ENCODE results near the gene WDR54.

WDR54 gene

DNA sequence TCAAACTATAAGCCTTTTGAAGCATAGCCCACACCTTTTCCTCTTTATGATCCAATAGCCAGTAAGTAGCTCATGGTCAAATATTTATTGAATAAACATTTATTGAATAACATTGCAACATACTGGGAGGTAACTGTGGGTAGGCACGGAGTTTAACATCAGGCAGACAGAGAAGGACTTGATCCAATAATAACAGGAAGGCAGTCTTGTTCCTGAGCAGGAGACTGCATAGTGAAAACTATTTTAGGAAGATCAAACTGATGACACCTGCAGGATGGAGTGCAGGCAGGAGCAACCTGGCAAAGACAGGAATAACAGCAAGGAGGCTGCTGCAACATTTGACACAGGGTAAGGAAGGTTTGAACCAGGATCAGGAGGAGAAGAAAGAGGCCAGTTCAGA is 38.3 kb upstream of the WDR54 start:
- H3K9me3 ChIP-seq (ENCODE audit: control insufficient read depth, insufficient read depth, low read length): no peaks in the 10 kb centered on the region
- no peaks in the 10 kb centered on the region for H3K27me3 ChIP-seq (ENCODE audit: control insufficient read depth, low read length)
- no peak overlapping the region for H3K4me2 ChIP-seq (ENCODE audit: low read length)
- peaks cover 10% of the 10 kb centered on the region for H4K20me1 ChIP-seq (ENCODE audit: control insufficient read depth, insufficient read depth, low read depth, low read length)
- peaks cover 28% of the 10 kb centered on the region for H3K36me3 ChIP-seq (ENCODE audit: control insufficient read depth, low read length)
- no peak overlapping the region for H3K27ac ChIP-seq (ENCODE audit: low read depth, low read length)
- no peaks in the 10 kb centered on the region; the same call in 1 of the 2 replicates for H3F3A ChIP-seq (ENCODE audit: control insufficient read depth, insufficient read depth)
- TF ChIP-seq EZH2phosphoT487 (IDR thresholded peaks at IDR 0.05; ENCODE audit: borderline replicate concordance, low read length) (no peak), CTCF (IDR thresholded peaks at IDR 0.05; ENCODE audit: low read depth, low read length, poor library complexity, severe bottlenecking) (no peak)
- no peaks in the 10 kb centered on the region for H3K9me2 ChIP-seq (replicated peaks; ENCODE audit: control insufficient read depth, low read length)
- no peak overlapping the region for H3K4me3 ChIP-seq (ENCODE audit: low read length)
- peaks cover 8% of the 10 kb centered on the region for H3K4me1 ChIP-seq (ENCODE audit: control insufficient read depth, low read length)
- H3K79me2 ChIP-seq (ENCODE audit: control insufficient read depth, low read length): peaks cover 77% of the 10 kb centered on the region

DNA sequence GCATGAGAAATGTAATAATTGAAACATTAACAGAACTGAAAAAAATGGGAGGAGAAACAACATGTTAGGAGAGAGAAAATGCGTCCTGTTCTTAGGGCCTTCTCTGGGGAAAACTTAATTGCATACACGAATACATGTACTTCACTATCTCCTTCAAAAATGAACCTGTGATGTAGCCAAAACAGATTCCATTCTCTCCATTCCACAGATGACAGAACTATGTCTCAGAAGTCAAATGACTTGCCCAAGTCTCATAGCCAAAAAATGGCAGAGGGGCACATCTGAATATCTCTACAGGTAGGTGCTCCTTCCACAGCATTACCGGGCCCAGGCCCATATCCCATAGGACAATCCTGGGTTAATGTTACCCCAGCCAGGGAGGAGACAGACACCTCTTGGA is 37.5 kb upstream of the WDR54 start:
- H3K9me2 ChIP-seq (replicated peaks; ENCODE audit: control insufficient read depth, low read length): no peaks in the 10 kb centered on the region
- H3K4me1 ChIP-seq (ENCODE audit: control insufficient read depth, low read length): peaks cover 8% of the 10 kb centered on the region
- H3K4me2 ChIP-seq (ENCODE audit: low read length): no peak overlapping the region
- H4K20me1 ChIP-seq (ENCODE audit: control insufficient read depth, insufficient read depth, low read depth, low read length): peaks cover 10% of the 10 kb centered on the region
- no peaks in the 10 kb centered on the region for H3K27me3 ChIP-seq (ENCODE audit: control insufficient read depth, low read length)
- no peaks in the 10 kb centered on the region; the same call in 1 of the 2 replicates for H3F3A ChIP-seq (ENCODE audit: control insufficient read depth, insufficient read depth)
- H3K4me3 ChIP-seq (ENCODE audit: low read length): no peak overlapping the region
- no peaks in the 10 kb centered on the region for H3K9me3 ChIP-seq (ENCODE audit: control insufficient read depth, insufficient read depth, low read length)
- peaks cover 85% of the 10 kb centered on the region for H3K79me2 ChIP-seq (ENCODE audit: control insufficient read depth, low read length)
- peaks cover 28% of the 10 kb centered on the region for H3K36me3 ChIP-seq (ENCODE audit: control insufficient read depth, low read length)
- no peak overlapping the region for H3K27ac ChIP-seq (ENCODE audit: low read depth, low read length)
- no peak for TF ChIP-seq CTCF (IDR thresholded peaks at IDR 0.05; ENCODE audit: low read depth, low read length, poor library complexity, severe bottlenecking)
- no peak for TF ChIP-seq EZH2phosphoT487 (IDR thresholded peaks at IDR 0.05; ENCODE audit: borderline replicate concordance, low read length)

DNA sequence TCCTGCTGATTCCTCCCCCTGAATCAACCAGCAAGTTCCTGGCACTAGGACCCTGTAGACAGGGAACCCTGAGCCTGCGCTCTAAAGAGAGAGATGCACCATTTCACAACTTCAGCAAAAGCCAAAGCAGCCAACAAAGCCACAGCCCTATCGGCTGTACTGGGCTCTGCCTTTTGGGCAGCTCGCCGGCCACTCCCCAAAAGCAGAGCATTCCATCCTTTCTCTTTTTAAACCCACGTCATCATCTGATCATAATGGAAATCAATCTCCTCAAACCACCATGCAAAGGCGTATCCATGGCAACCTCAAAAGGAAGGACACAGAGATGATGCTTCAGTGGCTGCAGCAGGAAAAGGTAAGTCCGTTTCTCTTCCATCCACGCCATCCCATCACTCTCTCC is 36.1 kb upstream of the WDR54 start:
- H3K9me3 ChIP-seq (ENCODE audit: control insufficient read depth, insufficient read depth, low read length): no peaks in the 10 kb centered on the region
- H3K4me2 ChIP-seq (ENCODE audit: low read length): no peak overlapping the region
- H3K79me2 ChIP-seq (ENCODE audit: control insufficient read depth, low read length): peaks cover 87% of the 10 kb centered on the region
- H3K36me3 ChIP-seq (ENCODE audit: control insufficient read depth, low read length): peaks cover 26% of the 10 kb centered on the region
- H3K4me1 ChIP-seq (ENCODE audit: control insufficient read depth, low read length): peaks cover 10% of the 10 kb centered on the region
- no peaks in the 10 kb centered on the region for H3K27me3 ChIP-seq (ENCODE audit: control insufficient read depth, low read length)
- H4K20me1 ChIP-seq (ENCODE audit: control insufficient read depth, insufficient read depth, low read depth, low read length): peaks cover 2% of the 10 kb centered on the region; the same call in 1 of the 2 replicates
- no peak overlapping the region for H3K4me3 ChIP-seq (ENCODE audit: low read length)
- no peak overlapping the region for H3K27ac ChIP-seq (ENCODE audit: low read depth, low read length)
- TF ChIP-seq CTCF (IDR thresholded peaks at IDR 0.05; ENCODE audit: low read depth, low read length, poor library complexity, severe bottlenecking) (no peak), EZH2phosphoT487 (IDR thresholded peaks at IDR 0.05; ENCODE audit: borderline replicate concordance, low read length) (no peak)
- no peaks in the 10 kb centered on the region for H3K9me2 ChIP-seq (replicated peaks; ENCODE audit: control insufficient read depth, low read length)
- no peaks in the 10 kb centered on the region; the same call in 1 of the 2 replicates for H3F3A ChIP-seq (ENCODE audit: control insufficient read depth, insufficient read depth)
